Measurements from ENCODE around the gene CAPN1.

DNA sequence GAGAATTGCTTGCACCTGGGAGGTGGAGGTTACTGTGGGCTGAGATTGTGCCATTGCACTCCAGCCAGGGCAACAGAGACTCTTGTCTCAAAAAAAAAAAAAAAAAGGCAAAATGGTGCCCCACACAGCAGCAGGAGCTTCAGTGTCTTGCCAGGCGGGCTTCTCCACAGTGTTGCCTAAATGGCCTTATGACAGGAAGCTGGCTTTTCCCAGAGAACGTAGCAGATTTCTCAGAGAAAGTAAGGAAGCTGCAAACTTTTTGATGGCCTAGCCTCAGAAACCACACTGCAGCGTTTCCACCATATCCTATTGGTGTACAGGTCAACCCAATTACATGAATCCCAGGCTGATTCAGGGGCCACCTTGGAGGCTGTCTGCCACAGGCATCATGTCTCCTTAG is 24.4 kb upstream of the CAPN1 start:
- TF ChIP-seq, protein P1, sequence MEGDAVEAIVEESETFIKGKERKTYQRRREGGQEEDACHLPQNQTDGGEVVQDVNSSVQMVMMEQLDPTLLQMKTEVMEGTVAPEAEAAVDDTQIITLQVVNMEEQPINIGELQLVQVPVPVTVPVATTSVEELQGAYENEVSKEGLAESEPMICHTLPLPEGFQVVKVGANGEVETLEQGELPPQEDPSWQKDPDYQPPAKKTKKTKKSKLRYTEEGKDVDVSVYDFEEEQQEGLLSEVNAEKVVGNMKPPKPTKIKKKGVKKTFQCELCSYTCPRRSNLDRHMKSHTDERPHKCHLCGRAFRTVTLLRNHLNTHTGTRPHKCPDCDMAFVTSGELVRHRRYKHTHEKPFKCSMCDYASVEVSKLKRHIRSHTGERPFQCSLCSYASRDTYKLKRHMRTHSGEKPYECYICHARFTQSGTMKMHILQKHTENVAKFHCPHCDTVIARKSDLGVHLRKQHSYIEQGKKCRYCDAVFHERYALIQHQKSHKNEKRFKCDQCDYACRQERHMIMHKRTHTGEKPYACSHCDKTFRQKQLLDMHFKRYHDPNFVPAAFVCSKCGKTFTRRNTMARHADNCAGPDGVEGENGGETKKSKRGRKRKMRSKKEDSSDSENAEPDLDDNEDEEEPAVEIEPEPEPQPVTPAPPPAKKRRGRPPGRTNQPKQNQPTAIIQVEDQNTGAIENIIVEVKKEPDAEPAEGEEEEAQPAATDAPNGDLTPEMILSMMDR (conservative IDR thresholded peaks at IDR 0.05; ENCODE audit: low read length), result no peak
- no peak for TF ChIP-seq EZH2phosphoT487 (IDR thresholded peaks at IDR 0.05; ENCODE audit: borderline replicate concordance, low read depth, low read length)
